ENCODE results near the gene CEP350.

The CEP350 gene, protein sequence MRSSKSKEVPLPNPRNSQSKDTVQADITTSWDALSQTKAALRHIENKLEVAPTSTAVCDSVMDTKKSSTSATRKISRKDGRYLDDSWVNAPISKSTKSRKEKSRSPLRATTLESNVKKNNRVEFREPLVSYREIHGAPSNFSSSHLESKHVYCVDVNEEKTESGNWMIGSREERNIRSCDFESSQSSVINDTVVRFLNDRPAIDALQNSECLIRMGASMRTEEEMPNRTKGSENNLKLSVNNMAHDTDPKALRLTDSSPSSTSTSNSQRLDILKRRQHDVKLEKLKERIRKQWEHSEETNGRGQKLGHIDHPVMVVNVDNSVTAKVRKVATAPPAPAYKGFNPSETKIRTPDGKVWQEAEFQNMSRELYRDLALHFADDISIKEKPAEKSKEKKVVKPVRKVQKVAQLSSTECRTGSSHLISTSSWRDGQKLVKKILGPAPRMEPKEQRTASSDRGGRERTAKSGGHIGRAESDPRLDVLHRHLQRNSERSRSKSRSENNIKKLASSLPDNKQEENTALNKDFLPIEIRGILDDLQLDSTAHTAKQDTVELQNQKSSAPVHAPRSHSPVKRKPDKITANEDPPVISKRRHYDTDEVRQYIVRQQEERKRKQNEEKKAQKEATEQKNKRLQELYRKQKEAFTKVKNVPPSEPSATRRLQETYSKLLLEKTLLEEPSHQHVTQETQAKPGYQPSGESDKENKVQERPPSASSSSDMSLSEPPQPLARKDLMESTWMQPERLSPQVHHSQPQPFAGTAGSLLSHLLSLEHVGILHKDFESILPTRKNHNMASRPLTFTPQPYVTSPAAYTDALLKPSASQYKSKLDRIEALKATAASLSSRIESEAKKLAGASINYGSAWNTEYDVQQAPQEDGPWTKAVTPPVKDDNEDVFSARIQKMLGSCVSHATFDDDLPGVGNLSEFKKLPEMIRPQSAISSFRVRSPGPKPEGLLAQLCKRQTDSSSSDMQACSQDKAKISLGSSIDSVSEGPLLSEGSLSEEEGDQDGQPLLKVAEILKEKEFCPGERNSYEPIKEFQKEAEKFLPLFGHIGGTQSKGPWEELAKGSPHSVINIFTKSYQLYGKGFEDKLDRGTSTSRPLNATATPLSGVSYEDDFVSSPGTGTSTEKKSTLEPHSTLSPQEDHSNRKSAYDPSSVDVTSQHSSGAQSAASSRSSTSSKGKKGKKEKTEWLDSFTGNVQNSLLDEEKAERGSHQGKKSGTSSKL (N-terminal part only)

DNA sequence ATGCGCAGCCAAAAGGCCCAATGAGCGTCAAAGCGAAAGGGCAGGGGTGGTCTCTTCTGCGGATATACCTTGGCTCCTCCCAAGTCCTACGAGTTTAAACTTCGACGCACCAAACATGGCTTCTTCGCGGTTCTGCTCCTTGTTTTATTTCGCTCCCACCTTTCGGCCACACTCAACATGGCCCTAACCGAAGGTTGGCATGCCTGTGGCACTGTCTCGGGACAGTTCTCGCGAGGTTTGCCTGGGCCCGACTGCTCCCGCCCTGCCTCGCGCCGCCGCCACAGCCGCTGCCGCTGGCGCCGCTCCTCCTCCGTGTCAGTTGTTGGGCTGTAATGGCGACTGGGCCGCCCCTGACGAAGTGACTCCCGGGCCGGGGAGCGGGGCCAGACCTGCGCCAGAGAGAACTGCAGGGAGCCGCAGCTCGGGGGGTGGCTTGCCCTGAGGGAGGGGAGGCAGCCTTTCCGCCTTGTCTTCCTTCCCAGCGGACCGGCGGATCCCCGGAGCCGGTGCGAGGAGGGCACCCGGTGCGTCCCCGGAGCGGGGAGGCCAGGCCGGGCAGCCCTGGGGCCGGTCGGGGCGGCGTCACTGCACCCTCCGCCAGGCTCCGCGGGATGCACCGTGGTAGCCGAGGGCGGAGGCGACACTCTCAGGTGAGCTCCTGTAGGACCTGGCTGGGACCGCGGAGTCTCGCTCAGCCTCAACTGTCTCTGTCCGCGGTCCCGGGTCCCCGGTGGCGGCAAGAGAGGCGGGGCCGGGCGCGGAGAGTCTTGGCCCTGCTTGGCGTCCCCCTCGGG, at the start of gene CEP350:
TSS of gene CEP350 (plus strand) at position 318 of the 794 bp plus-strand sequence. CDS start 31,372 bp downstream, outside the sequence.
- peak; percentile 87 for DNase-seq

GRCh38 chr1:179910934-179911333, 43.7 kb upstream of the CEP350 start:
- no peak for DNase-seq

DNA sequence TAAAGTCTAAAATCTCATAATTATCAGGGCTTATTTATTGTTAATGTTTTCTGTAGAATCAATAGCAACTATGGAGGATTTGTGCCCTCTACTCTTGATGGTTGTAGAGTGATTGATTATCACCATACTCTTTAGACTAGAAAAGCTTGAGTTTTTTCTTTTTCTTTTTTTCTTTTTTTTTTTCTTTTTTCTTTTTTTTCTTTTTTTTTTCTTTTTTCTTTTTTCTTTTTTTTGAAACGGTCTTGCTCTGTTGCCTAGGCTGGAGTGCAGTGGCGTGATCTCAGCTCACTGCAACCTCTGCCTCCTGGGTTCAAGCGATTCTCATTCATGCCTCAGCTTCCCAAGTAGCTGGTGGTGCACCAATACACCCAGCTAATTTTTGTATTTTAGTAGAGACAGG, 42.8 kb upstream of the CEP350 start:
- no peak for DNase-seq

- DNase-seq, result no peak
Measured at GRCh38 chr1:179917601-179918429, 36.8 kb upstream of the CEP350 start.

DNA sequence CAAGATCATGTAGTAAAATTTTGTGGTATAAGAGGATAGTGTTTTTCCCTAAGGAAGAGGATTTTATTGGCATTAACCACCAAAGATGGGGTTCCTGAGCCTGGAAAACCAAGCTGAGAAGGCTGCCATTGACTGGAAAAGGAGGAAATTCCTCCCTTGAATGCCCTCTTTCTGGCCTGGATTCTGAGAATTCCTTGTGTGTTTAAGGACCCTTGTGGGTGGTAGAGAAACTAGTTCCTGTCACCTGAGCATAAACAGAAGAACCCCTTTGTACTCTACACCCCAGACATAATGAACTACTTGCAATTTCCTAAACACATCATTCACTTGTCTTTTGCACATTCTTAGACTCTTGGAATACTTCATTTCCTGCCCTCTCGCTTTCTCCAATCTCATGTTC, 33.1 kb upstream of the CEP350 start:
- DNase-seq, result no peak

DNA sequence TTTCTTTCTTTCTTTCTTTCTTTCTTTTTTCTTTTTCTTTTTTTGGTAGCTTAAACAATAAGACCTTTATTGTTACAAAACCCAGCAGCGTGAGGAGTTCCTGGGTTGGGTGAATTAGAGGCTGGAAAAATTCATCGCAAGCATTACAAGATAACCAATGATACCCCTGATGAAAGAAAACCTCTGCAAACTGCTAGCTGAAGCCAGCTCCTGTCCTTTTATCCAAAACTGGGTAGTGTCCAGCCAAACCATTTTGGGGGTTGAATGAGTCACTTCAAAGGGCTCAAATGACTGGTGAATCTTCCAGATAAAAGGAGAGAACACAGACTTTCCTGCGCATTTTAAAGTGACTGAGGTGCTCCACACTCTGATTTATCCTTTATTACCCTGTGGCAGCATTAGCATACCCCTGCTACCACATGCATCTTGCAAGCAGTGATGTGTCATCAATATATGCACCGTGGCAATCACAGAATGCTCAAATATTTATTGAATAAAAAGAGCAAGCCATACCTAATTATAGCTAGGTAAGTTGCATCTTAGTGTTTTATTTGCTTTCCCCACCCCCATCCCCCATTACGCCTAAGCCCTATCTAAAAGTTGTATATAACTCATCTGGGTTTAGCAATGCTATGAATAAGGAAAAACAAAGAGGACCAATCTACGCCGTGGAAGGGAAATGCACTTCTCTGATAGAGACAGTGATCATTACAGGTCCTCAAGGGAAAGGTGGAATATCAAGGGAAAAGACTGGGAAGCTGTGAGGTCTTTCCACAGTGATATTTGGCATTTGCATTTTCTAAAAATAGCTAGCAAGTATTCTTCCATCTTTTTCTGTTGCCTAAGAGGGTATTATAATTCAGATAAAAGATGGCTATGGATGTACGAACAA, 32.4 kb upstream of the CEP350 start:
- no peak for DNase-seq

DNA sequence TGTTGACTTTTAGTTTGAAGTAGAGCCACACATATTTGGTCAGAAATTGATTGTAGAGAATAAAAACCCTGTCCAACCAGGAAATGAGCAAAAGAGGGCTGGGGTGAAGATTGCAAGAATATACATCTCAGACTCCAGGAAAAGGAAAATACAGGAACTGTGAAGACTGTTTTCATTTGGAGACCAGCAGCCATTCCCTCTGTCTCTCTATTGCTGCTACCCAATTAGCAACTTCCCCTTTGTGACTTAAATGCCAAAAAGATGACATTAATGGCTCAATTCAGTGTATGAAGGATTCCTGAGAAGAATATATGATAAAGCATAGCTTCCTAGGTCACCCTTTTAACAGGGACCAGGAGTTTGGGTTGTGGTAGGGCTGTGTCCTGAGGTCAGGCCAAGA, 31.6 kb upstream of the CEP350 start:
- no peak for DNase-seq

- no peak for DNase-seq
Measured at GRCh38 chr1:179924268-179924667, 30.3 kb upstream of the CEP350 start.

DNA sequence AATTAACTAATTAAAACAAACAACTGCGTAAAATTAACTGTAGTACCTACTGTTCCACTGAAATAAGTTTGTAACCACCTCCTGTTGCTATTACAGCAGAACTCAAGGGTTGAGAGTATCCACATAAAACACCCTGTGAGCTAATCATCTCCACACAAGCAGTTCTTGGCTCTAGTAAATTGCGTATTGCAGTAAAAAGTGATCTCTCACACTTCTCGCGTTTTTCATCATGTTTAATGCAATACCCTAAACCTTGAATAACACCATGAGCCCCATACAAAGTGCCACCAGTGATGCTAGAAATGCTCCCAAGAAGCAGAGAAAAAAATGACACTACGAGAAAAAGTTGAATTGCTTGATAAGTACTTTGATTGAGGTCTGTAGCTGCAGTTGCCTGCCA, 29.3 kb upstream of the CEP350 start:
- DNase-seq, result no peak

- DNase-seq, result no peak
Measured at GRCh38 chr1:179925922-179926849, 28.4 kb upstream of the CEP350 start.

DNA sequence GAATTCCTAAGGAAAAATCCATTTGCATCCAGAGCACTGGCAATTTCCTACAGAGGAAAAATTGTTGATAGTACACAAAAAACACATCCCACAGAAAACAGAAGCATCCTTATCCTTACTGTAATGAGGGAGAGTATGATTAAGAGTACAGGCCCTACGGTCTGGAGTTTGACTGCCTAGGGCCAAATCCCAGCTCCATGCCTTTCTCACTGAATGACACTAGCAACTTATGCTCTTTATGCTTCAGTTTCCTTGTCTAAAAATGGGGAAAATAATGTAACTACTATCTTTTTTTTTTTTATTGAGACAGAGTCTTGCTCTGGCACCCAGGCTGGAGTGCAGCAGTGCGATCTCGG, 27.8 kb upstream of the CEP350 start:
- DNase-seq, result no peak

GRCh38 chr1:179929955-179930798, 24.4 kb upstream of the CEP350 start:
- no peak for DNase-seq

DNA sequence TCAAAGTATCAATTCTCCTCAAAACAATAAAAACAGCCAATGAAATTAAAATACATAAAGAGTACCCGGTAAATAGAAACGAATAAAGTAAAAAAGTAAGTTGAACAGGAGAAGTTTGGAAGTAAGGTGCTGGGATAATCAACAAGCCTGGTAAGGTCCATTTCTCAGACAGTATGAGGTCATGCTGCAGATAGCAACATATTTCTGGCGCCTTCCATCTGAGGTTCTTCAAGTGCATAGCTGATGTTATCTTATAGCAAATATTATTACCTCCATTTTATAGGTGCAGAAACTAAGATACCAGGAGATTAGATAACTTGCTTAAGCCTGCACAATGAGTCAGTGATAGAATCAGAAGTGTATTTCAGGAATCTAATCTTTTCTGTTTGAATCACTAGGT, 23.7 kb upstream of the CEP350 start:
- DNase-seq, result no peak

DNA sequence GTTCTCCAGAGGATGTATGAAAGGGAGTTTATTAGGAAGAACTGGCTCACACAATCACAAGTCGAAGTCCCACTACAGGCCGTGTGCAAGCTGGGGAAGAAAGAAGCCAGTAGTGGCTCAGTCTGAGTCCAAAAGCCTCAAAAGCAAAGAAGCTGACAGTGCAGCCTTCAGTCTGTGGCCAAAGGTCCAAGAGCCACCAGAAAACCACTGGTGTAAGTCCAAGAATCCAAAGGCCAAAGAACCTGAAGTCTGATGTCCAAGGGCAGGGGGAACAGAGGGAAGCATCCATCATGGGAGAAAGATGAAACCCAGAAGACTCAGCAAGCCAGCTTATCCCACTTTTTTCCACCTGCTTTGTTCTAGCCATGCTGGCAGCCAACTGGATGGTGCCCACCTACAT, 21.4 kb upstream of the CEP350 start:
- no peak for DNase-seq

DNA sequence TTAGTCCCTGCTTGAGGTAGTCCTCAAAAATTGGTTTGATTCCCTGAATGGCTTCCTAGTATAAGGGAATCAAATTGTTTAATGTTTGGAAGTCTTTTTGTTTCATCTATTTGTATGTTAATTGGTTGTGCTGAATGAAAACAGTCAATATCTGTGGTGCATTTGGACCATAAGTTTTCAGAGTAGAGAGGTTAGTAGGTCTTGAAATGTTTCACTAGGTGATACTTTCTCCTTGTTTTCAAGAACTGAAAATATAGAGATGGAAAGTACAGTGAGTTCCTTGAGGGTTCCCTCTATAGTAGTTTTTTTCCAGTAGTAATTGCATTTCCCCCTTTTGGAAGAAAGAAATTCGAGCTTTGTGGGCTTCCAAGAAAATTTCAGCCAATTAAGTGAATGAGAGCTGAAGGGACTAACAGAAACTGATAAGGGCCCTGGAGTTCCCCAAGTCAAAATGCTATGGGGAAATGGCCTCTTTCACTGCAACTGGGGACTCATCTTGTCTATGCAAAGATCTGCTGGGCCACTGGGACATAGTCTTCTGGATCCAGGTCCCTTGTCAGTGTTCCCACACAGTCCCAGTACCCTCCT, 18.6 kb upstream of the CEP350 start:
- no peak for DNase-seq

DNA sequence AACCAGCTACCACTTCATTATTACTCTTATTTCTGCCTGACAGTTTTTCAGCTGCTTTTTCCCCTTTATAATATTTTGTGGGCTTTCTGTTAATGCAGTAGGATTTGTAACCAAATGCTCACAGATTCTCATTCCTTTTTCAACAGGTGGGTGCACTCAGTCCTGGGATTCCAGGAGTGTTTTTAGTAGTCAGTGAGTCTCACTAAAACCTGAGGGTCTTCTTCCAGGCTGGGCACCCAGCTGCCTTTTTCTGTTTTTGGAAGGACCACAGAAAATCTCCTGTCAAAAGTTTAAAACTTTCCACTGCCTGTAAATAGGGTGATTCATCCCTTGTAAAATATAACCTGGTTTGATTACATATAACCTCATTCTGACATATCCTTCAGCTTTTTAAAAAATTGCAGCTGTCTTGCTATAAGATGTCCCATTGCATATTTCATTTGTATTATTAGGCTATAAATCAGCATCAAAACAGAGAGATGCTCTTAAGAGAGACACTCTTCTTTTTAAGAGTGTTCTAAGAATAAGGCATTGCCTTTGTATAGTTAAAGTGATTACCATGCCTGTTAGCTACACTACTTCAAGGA, 16.8 kb upstream of the CEP350 start:
- DNase-seq, result no peak

GRCh38 chr1:179938752-179939151, 15.9 kb upstream of the CEP350 start:
- DNase-seq, result no peak

- DNase-seq, result no peak
Measured at GRCh38 chr1:179939941-179940340, 14.7 kb upstream of the CEP350 start.
